CD4-positive, alpha-beta T cell treated with Interleukin-4 for 1 hour (primary cell): ENCODE results near the gene KRT1.
A peak's percentile ranks its signal among the peaks of the same experiment; 100 is the strongest.

Source experiments
- DNase-seq, 2 donors: peaks; one replicate each; pipeline ENCODE4 v3.0.0-alpha.2; 2020 to 2022

Gene KRT1

GRCh38 chr12:52698651-52699340 is 18.6 kb upstream of the KRT1 start:
- DNase-seq: no peak

DNA sequence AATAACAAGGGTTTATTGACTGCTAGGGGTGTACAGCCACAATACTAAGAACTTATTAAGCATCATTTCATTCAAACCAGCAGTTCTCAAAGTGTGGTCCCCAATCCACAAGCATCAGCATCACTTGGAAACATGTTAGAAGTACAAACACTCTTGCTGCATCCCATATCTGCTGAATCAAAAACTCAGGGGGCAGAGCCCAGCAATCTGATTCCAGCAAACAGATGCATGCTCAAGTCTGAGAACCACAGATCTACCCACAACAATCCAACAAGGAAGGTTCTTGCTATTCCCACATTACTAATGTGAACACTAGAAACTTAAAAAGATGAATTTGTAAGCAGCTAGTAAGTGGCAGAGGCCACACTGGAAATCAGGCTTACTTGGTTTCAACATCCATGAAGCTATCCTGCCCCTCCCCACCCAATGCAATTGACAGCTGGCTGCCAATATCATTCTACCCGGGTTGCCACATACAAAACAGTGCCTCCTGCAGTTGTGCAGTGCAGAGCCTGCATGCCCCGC is 16.9 kb upstream of the KRT1 start:
- DNase-seq: no peak

GRCh38 chr12:52696588-52696987 is 16.4 kb upstream of the KRT1 start:
- DNase-seq: no peak

- DNase-seq: no peak
Measured at GRCh38 chr12:52695039-52695438, 14.8 kb upstream of the KRT1 start.

DNA sequence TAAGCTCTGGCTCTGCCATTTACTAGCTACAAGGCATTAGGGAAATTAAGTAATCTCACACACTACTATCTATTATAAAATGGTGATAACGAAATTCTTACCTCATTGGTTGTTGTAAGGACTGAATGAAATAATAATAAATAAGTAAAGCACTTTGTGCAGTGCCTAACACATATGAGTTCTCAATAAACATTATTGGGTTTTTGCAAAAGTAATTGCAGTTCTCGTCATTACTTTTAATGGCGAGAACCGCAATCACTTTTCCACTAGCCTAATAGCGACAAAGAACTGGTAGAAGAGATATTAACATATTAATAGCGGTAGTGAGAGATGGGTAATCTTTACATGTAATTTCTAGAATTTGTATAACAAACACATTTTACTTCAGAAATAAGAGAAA is 13.9 kb upstream of the KRT1 start:
- DNase-seq: no peak

DNA sequence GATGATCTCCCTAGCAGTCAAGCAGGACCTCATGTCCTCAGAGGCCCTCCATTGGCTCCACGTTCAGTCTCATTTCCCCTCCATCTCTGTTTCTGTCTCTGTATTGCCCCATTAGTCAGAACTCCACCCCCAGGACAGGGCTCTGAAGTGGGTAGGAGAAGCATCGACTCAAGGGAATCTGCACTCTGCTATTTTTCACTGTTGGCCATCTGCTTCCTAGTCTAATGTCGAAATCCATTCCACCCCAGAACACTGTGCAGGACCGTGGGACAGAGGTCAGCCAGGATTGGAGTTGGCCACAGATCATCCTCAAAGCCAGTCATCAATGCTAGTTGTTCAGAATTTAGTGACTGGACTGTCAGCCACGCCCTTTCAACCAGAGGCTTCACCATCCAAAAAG is 13.1 kb upstream of the KRT1 start:
- DNase-seq: no peak

DNA sequence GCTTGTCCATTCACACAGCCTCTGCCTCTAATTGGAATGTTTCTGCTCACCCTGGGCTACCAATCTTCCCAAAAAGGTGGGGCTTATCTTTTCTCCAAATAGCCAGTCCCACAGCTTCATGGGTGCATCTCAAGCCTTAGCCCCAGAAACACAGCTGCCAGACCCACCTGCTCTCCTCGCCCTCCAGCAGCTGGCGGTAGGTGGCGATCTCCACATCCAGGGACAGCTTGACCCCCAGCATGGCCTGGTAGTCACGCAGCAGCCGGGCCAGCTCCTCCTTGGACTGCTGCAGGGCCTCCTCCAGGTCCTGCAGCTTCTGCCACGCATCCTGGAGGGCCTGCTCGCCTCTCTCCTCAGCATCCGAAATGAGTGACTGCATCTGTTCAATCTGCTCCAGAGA is 12.0 kb upstream of the KRT1 start:
- DNase-seq: no peak

DNA sequence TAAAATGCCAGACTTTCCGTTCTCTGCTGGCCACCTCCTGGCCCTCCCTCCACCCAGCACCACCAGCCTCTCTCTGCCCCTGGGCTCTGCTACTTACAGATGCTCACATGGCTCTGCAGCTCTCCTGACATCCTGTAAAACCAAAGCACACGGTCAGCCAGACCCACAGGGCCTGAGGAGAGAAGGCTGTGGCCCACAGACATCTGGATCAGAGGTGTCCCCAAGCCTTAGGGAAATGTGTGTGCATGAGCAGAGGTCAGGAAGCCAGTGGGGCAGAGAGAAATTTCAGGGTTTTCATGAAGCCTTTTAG is 11.6 kb upstream of the KRT1 start:
- DNase-seq: no peak

- DNase-seq: peak; percentile 36 to 45
Measured at GRCh38 chr12:52691076-52691840, 11.1 kb upstream of the KRT1 start.

DNA sequence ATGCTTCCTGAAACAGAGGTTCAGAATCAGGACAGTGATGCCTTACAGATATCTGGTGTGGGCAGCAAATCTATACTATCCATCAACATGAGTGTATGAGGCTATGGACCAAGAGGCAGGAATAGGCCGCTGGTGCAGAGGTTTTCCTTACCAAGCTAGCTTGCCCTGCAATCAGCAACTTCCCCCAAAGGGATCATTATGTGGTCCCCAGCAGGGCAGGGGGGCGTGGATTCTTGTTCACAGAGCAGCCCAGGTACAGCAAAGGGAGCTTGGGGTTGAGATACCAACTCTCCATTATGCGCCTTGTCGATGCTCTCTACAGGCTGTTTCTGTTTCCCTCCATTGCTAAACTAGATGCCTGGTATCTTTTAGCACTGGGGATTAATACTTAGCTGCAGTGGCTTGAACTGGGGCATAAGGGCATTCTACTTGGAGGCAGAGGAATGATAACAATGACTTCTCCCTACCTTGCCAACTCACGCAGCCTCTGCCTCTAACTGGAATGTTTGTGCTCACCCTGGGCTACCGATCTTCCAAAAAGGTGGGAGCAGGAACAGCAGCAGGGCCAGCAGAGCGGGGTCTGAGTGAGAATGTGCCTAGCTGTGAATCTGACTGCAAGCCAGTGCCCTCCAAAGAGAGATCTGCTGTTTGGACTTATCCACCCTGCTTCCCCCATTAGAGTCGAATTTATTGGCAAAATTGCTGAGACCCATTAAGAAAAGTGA is 10.3 kb upstream of the KRT1 start:
- no peak for DNase-seq

DNA sequence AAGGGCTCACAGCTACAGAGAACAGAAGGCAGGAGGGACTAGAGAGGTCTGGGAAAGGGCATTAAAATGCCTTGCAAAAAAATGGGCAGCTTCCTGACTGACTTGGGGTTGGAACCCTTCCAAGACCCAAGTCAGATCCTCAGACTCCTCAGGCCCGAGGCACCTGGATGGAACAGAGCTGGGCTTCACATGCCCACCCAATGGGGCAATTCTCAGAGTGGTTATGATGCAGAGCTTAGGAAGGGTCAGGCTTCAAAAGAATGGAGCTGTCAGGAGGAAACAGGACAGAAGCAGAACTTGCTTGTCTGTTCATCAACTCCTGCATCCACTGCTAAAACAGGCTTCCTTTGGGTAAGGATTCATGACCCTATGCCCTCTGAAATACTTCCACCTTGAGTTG is 9.7 kb upstream of the KRT1 start:
- DNase-seq: no peak

- DNase-seq: no peak
Measured at GRCh38 chr12:52689239-52689638, 9.0 kb upstream of the KRT1 start.

GRCh38 chr12:52688481-52688880 is 8.3 kb upstream of the KRT1 start:
- DNase-seq: no peak

GRCh38 chr12:52687497-52688385 is 7.5 kb upstream of the KRT1 start:
- DNase-seq: no peak

- no peak for DNase-seq
Measured at GRCh38 chr12:52686756-52687487, 6.7 kb upstream of the KRT1 start.

DNA sequence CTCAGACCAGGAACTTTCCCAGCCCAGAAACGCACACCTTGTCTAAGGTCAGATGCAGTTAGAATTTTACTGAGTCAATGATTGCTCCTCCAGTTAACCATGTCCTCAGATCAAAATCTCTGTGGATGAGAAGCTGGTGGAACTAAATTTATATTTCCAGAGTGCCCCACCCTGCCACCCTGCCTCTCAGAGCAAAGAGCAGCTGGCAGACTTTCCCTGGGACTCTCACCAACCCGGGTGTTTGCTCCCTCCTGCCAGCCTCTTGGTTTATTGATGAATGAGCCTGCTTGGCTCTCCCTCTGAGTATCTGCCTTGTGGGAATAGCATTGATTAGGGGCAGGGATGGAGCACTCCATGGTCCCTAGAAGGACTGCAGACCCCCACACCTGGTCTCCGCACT is 5.9 kb upstream of the KRT1 start:
- no peak for DNase-seq

- DNase-seq: no peak
Measured at GRCh38 chr12:52685406-52685890, 5.2 kb upstream of the KRT1 start.

DNA sequence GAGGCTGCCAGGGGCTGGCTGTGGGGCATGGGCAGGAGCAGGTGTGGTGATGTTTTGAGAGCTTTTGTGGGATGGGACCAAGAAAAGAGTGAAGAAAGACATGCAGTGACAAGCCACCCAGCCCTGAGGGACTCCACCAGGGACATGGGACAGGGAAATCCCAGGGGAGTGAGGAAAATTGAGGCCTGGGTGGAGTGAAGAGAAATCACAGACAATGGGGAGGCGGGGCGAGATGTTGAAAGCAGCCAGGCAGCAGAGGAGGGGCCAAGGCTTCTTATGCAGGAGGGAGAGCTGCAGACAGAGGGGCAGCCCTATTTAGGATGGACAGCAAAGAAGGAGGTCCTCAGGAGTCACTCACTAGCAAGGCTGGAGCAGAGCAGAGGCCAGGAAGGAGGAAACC is 4.2 kb upstream of the KRT1 start:
- DNase-seq: no peak

DNA sequence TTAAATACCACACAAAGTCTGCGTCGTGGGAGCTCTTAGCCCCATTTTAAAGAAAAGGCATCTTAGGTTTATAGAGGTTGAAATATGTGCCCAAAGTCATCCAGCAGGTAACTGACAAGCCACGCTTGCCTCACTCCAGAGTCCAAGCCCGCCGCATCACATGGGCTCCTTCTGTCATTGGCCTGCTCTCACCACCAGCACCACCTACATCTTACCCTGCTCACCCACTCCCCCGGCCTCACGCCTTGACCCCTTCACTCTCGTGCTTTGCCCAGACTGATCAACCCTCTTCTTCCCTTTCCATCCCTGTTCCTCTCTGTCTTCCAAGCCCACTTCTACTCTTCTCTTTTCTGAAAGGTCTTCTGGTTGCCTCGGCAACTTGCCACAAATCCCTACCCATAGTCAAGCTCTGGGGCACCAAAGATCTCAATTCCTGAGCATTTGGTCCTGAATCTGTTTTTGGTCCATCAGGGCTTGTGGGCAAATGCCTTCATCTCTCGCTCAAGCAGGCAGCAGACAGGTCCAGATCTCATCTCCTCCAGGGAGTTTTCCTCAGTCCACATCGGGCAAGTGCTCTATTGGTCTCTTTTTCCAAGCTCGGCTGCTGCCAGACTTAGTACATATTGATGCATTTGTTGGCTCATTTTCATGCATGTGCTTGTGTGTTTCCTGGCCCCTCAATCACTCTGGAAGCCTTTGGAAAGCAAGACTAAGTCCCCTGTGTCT is 3.5 kb upstream of the KRT1 start:
- no peak for DNase-seq

DNA sequence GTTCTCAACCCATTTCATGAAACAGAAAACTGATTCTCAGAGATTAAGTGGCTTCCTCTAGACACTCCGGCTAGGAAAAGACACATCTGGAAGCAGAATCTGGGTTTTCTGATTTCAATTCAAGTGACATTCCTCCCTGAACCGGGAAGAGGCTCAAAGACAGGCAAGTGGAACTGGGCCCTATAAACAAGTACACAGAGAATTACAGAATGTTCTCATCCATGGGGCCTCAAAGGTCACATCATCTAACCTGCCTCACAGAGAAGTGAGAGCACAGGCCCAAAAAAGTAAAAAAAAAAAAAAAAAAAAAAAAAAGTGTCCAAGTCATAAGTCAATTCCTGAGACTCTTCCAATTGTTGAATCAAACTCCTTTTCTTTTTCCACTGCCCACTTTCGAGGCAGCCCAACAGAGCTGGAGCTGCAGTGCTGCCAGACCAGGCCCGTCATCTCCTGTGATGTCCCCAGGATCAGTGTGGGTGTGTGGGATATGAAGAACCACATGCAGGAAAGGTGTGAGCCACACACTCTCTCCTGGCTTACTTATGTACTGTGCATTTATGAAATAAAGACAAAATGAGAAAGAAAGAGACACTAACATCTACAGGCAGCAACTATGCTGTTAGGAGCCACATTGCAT is 2.8 kb upstream of the KRT1 start:
- DNase-seq: no peak

DNA sequence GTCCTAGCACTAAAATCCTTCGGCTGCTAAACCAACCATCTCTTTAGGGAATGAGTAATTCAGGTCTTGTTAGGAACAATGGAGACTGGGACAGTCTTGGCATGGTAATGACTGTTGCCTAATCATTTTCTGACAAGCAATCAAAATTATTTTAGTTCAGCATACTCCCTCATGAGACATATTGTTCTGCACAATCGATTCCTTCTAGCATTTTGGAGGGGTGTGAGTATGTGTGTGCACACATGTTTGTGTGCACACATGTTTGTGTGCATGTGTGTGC is 2.1 kb upstream of the KRT1 start:
- DNase-seq: no peak
